OCI-LY3 (cell line): Measurements from ENCODE around the gene SP100.

ENCODE experiments used
- EZH2phosphoT487 ChIP-seq: fragments of 200-600 bp; shearing (Covaris generic); IDR thresholded peaks from 2 replicates; pipeline ENCODE4 v1.6.1; 2018; ENCODE audit warnings: antibody characterized with exemption, mixed run types, low read depth
- TF ChIP-seq, protein P1 (sequence below): fragments of 200-600, 300-600 bp; sonication (generic); IDR thresholded peaks from 2 replicates; pipeline ENCODE4 v1.5.1; 2014; ENCODE audit warnings: antibody characterized with exemption, low read length, low read depth

DNA sequence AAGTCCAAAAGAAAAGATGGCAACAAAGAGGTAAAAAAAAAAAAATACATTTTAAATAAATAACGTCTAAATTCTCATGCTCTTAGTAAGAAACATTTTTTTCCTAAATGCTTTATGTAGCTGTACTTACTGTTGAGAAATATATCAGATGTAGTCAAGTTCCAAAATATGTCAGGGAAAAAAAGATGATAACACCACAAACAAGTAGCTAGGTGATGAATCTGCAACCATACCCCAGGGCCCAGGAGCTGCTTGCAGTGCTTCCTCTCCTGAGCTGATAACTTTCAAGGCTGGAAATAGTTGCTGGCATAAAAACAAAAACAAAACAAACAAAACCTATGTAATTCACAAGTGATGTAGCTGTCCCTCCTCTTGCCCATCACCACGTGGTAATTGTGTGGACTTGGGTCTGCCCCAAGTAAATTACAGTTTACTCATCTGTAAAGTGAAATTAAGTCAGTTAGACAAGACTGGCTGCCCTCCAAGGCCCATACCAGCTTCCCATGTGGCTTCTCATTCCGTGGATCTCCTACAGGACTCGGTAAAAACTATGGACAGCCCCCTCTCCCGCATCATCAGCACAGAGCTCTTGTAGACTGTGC, 82.6 kb downstream of the SP100 start:
- TF ChIP-seq, protein P1, sequence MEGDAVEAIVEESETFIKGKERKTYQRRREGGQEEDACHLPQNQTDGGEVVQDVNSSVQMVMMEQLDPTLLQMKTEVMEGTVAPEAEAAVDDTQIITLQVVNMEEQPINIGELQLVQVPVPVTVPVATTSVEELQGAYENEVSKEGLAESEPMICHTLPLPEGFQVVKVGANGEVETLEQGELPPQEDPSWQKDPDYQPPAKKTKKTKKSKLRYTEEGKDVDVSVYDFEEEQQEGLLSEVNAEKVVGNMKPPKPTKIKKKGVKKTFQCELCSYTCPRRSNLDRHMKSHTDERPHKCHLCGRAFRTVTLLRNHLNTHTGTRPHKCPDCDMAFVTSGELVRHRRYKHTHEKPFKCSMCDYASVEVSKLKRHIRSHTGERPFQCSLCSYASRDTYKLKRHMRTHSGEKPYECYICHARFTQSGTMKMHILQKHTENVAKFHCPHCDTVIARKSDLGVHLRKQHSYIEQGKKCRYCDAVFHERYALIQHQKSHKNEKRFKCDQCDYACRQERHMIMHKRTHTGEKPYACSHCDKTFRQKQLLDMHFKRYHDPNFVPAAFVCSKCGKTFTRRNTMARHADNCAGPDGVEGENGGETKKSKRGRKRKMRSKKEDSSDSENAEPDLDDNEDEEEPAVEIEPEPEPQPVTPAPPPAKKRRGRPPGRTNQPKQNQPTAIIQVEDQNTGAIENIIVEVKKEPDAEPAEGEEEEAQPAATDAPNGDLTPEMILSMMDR, result no peak
- TF ChIP-seq EZH2phosphoT487, result no peak
